Breast epithelium (tissue), 4 donors: ENCODE measurements around the gene ASF1A. TPM values are rescaled to one million over a fixed set of nuclear protein-coding genes. Genes with fewer than 3 reads are reported as not detected.

ENCODE experiments used
- DNase-seq, 2 donors: peaks; one replicate each; pipeline ENCODE4 v3.0.0-alpha.2; 2019; ENCODE audit warnings: low spot score in 2 of 2
- H3K27ac ChIP-seq, 2 donors: fragments of 200-600 bp; sonication (generic) in 1 of 2; one replicate each; pipeline ENCODE4 v1.5.1; 2016 to 2019; ENCODE audit warnings: mild to moderate bottlenecking in 1 of 2
- H3K27me3 ChIP-seq, 2 donors: fragments of 200-600 bp; sonication (generic) in 1 of 2; one replicate each; pipeline versions ENCODE4 v1.5.1 to v1.6.0; 2017 to 2019; ENCODE audit warnings: control low read depth in 1 of 2, mild to moderate bottlenecking in 1 of 2
- H3K36me3 ChIP-seq: fragments of 200-600 bp; one replicate; pipeline ENCODE4 v1.5.1; 2019
- H3K4me1 ChIP-seq, 2 donors: fragments of 200-600 bp; sonication (generic); one replicate each; pipeline ENCODE4 v1.5.1; 2016 to 2019; ENCODE audit warnings: control low read depth in 1 of 2
- H3K4me3 ChIP-seq, 3 donors: fragments of 200-600 bp; sonication (generic); 1 replicate in 2 of 3; 2 replicates in 1 of 3; pipeline ENCODE4 v1.5.1; 2016 to 2019; ENCODE audit warnings: mild to moderate bottlenecking in 3 of 3, moderate library complexity in 2 of 3
- H3K9me3 ChIP-seq, 2 donors: fragments of 200-600 bp; sonication (generic) in 1 of 2; one replicate each; pipeline ENCODE4 v1.5.1; 2016 to 2019; ENCODE audit warnings: control low read depth in 1 of 2
- CTCF ChIP-seq, 3 donors: fragments of 450-650 bp; IDR thresholded peaks; one replicate each; pipeline ENCODE4 v1.5.1; 2016 to 2017; ENCODE audit warnings: antibody characterized with exemption in 3 of 3, mild to moderate bottlenecking in 3 of 3, moderate library complexity in 3 of 3
- POLR2A ChIP-seq: fragments of 450-650 bp; IDR thresholded peaks from one replicate; pipeline ENCODE4 v1.6.1; 2016; ENCODE audit warnings: antibody characterized with exemption, mild to moderate bottlenecking, moderate library complexity
- POLR2AphosphoS5 ChIP-seq, 3 donors: sonication (generic); formaldehyde crosslinking; IDR thresholded peaks; one replicate each; pipeline ENCODE4 v1.6.1; 2017; ENCODE audit warnings: antibody characterized with exemption in 3 of 3
- intact Hi-C: fragments of 100-400 bp; cut with DNase I; formaldehyde crosslinking; loops from one replicate; pipeline ENCODE4 v1.15.1; 2023; ENCODE audit warnings: low total_unique reads
- total RNA-seq, 3 donors: library from RNA; depleted of rRNA; stranded (reverse); fragments of >200 nt; gene quantifications; one replicate each; pipeline ENCODE4 v1.1.0, GENCODE V29; 2016

ASF1A gene
- total RNA-seq, 3 donors from 2014 or later, result 8.6 to 13.2 (median 10.5) TPM

- Histone ChIP-seq H3K27ac (no peak overlapping the region), H3K4me1 (no peaks in the 10 kb centered on the region), H3K4me3 (no peak overlapping the region), H3K27me3 (no peaks in the 10 kb centered on the region), H3K9me3 (peaks cover 0 to 11% of the 10 kb centered on the region in 2 donors), H3K36me3 (no peaks in the 10 kb centered on the region)
- TF ChIP-seq POLR2A, result no peak
- TF ChIP-seq POLR2AphosphoS5 (IDR thresholded peaks at IDR 0.05), result no peak
- TF ChIP-seq CTCF (IDR thresholded peaks at IDR 0.05), result no peak
- intact Hi-C loops, result no loop called here
- no peak for DNase-seq
Observed at GRCh38 chr6:118939683-118940082, 45.7 kb downstream of the ASF1A start.

- no peaks in the 10 kb centered on the region for H3K36me3 ChIP-seq
- H3K9me3 ChIP-seq, result peaks cover 0 to 20% of the 10 kb centered on the region in 2 donors
- H3K4me3 ChIP-seq, result no peak overlapping the region
- no peaks in the 10 kb centered on the region for H3K4me1 ChIP-seq
- no peak overlapping the region for H3K27ac ChIP-seq
- TF ChIP-seq POLR2A, result no peak
- no peak for TF ChIP-seq CTCF (IDR thresholded peaks at IDR 0.05)
- no peak for TF ChIP-seq POLR2AphosphoS5 (IDR thresholded peaks at IDR 0.05)
- no peaks in the 10 kb centered on the region for H3K27me3 ChIP-seq
- intact Hi-C loops, result no loop called here
- DNase-seq, result no peak
Observed at GRCh38 chr6:118940770-118941169, 46.8 kb downstream of the ASF1A start.

- H3K9me3 ChIP-seq, result peaks cover 0 to 46% of the 10 kb centered on the region in 2 donors
- no peak for TF ChIP-seq POLR2AphosphoS5 (IDR thresholded peaks at IDR 0.05)
- TF ChIP-seq POLR2A, result no peak
- TF ChIP-seq CTCF (IDR thresholded peaks at IDR 0.05), result no peak
- no peaks in the 10 kb centered on the region for H3K36me3 ChIP-seq
- H3K27ac ChIP-seq, result no peak overlapping the region
- H3K27me3 ChIP-seq, result no peaks in the 10 kb centered on the region
- DNase-seq, result no peak
- H3K4me3 ChIP-seq, result no peak overlapping the region
- intact Hi-C loops, result loop anchor here (2.0 kb wide), 1 partner anchor 56 kb away; no protein-coding TSS in a partner anchor
- H3K4me1 ChIP-seq, result no peaks in the 10 kb centered on the region
Observed at GRCh38 chr6:118945217-118945616, 51.3 kb downstream of the ASF1A start.

- TF ChIP-seq POLR2AphosphoS5 (IDR thresholded peaks at IDR 0.05), result no peak
- H3K27me3 ChIP-seq, result no peaks in the 10 kb centered on the region
- no peaks in the 10 kb centered on the region for H3K36me3 ChIP-seq
- no peak for DNase-seq
- no peaks in the 10 kb centered on the region for H3K4me1 ChIP-seq
- no peak overlapping the region for H3K27ac ChIP-seq
- intact Hi-C loops, result no loop called here
- peaks cover 0 to 16% of the 10 kb centered on the region in 2 donors for H3K9me3 ChIP-seq
- H3K4me3 ChIP-seq, result no peak overlapping the region
Observed at GRCh38 chr6:118952683-118953082, 58.7 kb downstream of the ASF1A start.

GRCh38 chr6:118953391-118953790 lies 59.4 kb downstream of the ASF1A start:
- Histone ChIP-seq H3K9me3 (peaks cover 0 to 10% of the 10 kb centered on the region in 2 donors), H3K4me3 (no peak overlapping the region), H3K4me1 (no peaks in the 10 kb centered on the region), H3K36me3 (no peaks in the 10 kb centered on the region), H3K27ac (no peak overlapping the region), H3K27me3 (no peaks in the 10 kb centered on the region)
- intact Hi-C loops, result no loop called here
- TF ChIP-seq POLR2A (no peak), CTCF (IDR thresholded peaks at IDR 0.05) (no peak), POLR2AphosphoS5 (IDR thresholded peaks at IDR 0.05) (no peak)
- no peak for DNase-seq

Other genes starting within 250 kb of the ASF1A start
- 10 to 100 TPM; 12.7 to 17.3 (median 15.7) TPM for gene CEP85L, start 242.6 kb upstream of the ASF1A start, total RNA-seq
- gene MCM9, start 41.0 kb downstream of the ASF1A start, total RNA-seq, result 10 to 100 TPM; 17.9 to 40.5 (median 33.4) TPM
- gene FAM184A, start 184.5 kb downstream of the ASF1A start, total RNA-seq, result 10 to 100 TPM in 1 of 3 donors, 1 to 10 TPM in 2; 7.0 to 12.8 (median 7.5) TPM